Stimulated activated CD4-positive, alpha-beta T cell treated with anti-CD3 and anti-CD28 coated beads, Interleukin-1b, Interleukin-23, amount 100 ng/mL, for 1 hour (primary cell): ENCODE data around the gene NSMCE4A.
"Not testable (repeated sequence)": the region's sequence is repeated elsewhere in the genome, so short reads cannot be mapped to it uniquely, and the experiment has no call there.

ENCODE experiments used
- DNase-seq, 2 donors: peaks; one replicate each; pipeline ENCODE4 v3.0.0-alpha.2; 2020; ENCODE audit warnings: low read depth in 2 of 2

NSMCE4A gene

GRCh38 chr10:121988361-121989324, 13.6 kb upstream of the NSMCE4A start, which contains the start of gene TACC2:
TACC2 (plus strand) TSS chr10:121989163; CDS start chr10:122021982, 32,819 bp downstream.
- DNase-seq = no peak

GRCh38 chr10:121984463-121984862, 9.4 kb upstream of the NSMCE4A start:
- DNase-seq = no peak

- no peak for DNase-seq
These were observed 8.8 kb upstream of the NSMCE4A start for GRCh38 chr10:121983852-121984251.

- DNase-seq = no peak
These were observed 6.3 kb upstream of the NSMCE4A start for GRCh38 chr10:121981346-121981745.

GRCh38 chr10:121978511-121978910, 3.5 kb upstream of the NSMCE4A start:
- DNase-seq = no peak

GRCh38 chr10:121976607-121977006, 1.6 kb upstream of the NSMCE4A start:
- DNase-seq = no peak

GRCh38 chr10:121975295-121976086, 474 bp upstream of the NSMCE4A start:
- DNase-seq = no peak

- no peak for DNase-seq
These were observed 940 bp downstream of the NSMCE4A start for GRCh38 chr10:121974019-121974534.

GRCh38 chr10:121969086-121969485, 5.9 kb downstream of the NSMCE4A start:
- not testable (repeated sequence) for DNase-seq

GRCh38 chr10:121965996-121966395, 9.0 kb downstream of the NSMCE4A start:
- DNase-seq = no peak

- DNase-seq = no peak
These were observed 13.6 kb downstream of the NSMCE4A start for GRCh38 chr10:121961456-121961855.

- no peak for DNase-seq
These were observed 15.3 kb downstream of the NSMCE4A start for GRCh38 chr10:121959671-121960070.

GRCh38 chr10:121956111-121957061, 18.6 kb downstream of the NSMCE4A start:
- no peak for DNase-seq

GRCh38 chr10:121952226-121952625, 22.8 kb downstream of the NSMCE4A start:
- no peak for DNase-seq

- DNase-seq = no peak
These were observed 25.6 kb downstream of the NSMCE4A start for GRCh38 chr10:121949451-121949850.

GRCh38 chr10:121949049-121949448, 26.0 kb downstream of the NSMCE4A start:
- no peak for DNase-seq

- no peak for DNase-seq
These were observed 27.4 kb downstream of the NSMCE4A start for GRCh38 chr10:121947343-121948330.

GRCh38 chr10:121942749-121943416, 32.1 kb downstream of the NSMCE4A start:
- no peak for DNase-seq

GRCh38 chr10:121941532-121941931, 33.5 kb downstream of the NSMCE4A start:
- no peak for DNase-seq
